Osteoblast (primary cell): ENCODE measurements around the gene FOSB. TPM values are rescaled to one million over a fixed set of nuclear protein-coding genes. Genes with fewer than 3 reads are reported as not detected.

Experiments
- DNase-seq: peaks from one replicate; pipeline ENCODE4 v3.0.0; 2011; ENCODE audit warnings: low spot score, mixed read lengths; ENCODE audit not compliant: insufficient read length; ENCODE audit errors: missing footprints
- H2AFZ ChIP-seq: 2 replicates; pipeline ENCODE4 v1.6.0; 2011; ENCODE audit warnings: mild to moderate bottlenecking, low read length
- H3K27ac ChIP-seq: 2 replicates; pipeline ENCODE4 v1.5.1; 2011; ENCODE audit warnings: mild to moderate bottlenecking, low read depth, low read length, moderate library complexity
- H3K27me3 ChIP-seq: 2 replicates; pipeline ENCODE4 v1.6.0; 2012; ENCODE audit warnings: mild to moderate bottlenecking, control low read depth, inconsistent platforms, low read length, moderate library complexity; ENCODE audit not compliant: insufficient read depth
- H3K36me3 ChIP-seq: 2 replicates; pipeline ENCODE4 v1.5.1; 2011; ENCODE audit warnings: mild to moderate bottlenecking, low read length, control low read depth, moderate library complexity; ENCODE audit not compliant: insufficient read depth
- H3K4me1 ChIP-seq: 2 replicates; pipeline ENCODE4 v1.5.1; 2011; ENCODE audit warnings: mild to moderate bottlenecking, low read length, control low read depth, moderate library complexity; ENCODE audit not compliant: insufficient read depth
- H3K4me2 ChIP-seq: 2 replicates; pipeline ENCODE4 v1.6.0; 2011; ENCODE audit warnings: mild to moderate bottlenecking, low read length; ENCODE audit not compliant: insufficient read depth
- H3K4me3 ChIP-seq: fragments of 200-600 bp; sonication (generic); 3 replicates; pipeline ENCODE4 v1.5.1; 2012; ENCODE audit warnings: mild to moderate bottlenecking, low read length, inconsistent platforms; ENCODE audit not compliant: insufficient read depth
- H3K79me2 ChIP-seq: 2 replicates; pipeline ENCODE4 v1.6.0; 2012; ENCODE audit warnings: mild to moderate bottlenecking, low read length, control low read depth, inconsistent platforms; ENCODE audit not compliant: insufficient read depth
- H3K9me3 ChIP-seq: 2 replicates; pipeline ENCODE4 v1.5.1; 2011; ENCODE audit warnings: low read depth, low read length, control low read depth
- H4K20me1 ChIP-seq: 2 replicates; pipeline ENCODE4 v1.6.0; 2012; ENCODE audit warnings: mild to moderate bottlenecking, low read length, control low read depth; ENCODE audit not compliant: insufficient read depth
- CTCF ChIP-seq: IDR thresholded peaks from 2 replicates; pipeline ENCODE4 v1.5.1; 2011; ENCODE audit warnings: mild to moderate bottlenecking, low read depth, low read length, moderate library complexity; ENCODE audit errors: extremely low read depth
- total RNA-seq: library from RNA; depleted of rRNA; stranded (reverse); fragments of >200 nt; gene quantifications from 2 replicates; pipeline ENCODE4 v1.2.3, GENCODE V29; 2012

Gene FOSB
- total RNA-seq, result 3.3 and 3.8 TPM in 2 replicates

- peaks cover 8% of the 10 kb centered on the region for H3K36me3 ChIP-seq
- peak; percentile 99 for DNase-seq
- peaks cover 21% of the 10 kb centered on the region for H3K4me1 ChIP-seq
- no peak for TF ChIP-seq CTCF
- peak within 1 kb of the TSS; percentile 95 for H3K4me3 ChIP-seq
- no peaks in the 10 kb centered on the region for H3K27me3 ChIP-seq
- peak within 1 kb of the TSS; percentile 97 for H3K27ac ChIP-seq
- H3K9me3 ChIP-seq, result no peaks in the 10 kb centered on the region
- peak within 1 kb of the TSS; percentile 100 for H3K4me2 ChIP-seq
- peak within 1 kb of the TSS; percentile 89 for H2AFZ ChIP-seq
- peaks cover 32% of the 10 kb centered on the region for H3K79me2 ChIP-seq
- peaks cover 5% of the 10 kb centered on the region for H4K20me1 ChIP-seq
These were observed at the start of gene FOSB for GRCh38 chr19:45467456-45468158. TSS of gene FOSB (plus strand) at chr19:45467996. CDS start at chr19:45468587, 591 bp downstream.

DNA sequence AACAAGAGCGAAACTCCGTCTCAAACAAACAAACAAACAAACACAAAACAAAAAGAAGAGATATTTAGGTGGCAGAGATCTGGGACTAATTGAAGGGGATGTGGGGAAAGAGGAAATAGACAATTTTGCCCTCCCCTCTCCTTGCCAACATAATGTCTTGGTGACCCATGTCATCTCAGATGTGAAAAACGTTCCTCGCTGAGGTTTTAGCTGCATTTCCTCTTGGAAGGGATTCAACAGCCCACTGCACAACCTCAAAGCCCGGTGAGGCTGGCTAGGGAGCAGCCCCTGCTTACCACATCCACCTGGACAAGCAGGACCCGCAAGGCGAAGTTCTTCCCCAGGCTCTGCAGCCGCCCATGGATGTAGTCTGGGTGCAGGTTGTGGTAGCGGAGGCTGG is 49.0 kb upstream of the FOSB start:
- peaks cover 47% of the 10 kb centered on the region for H3K36me3 ChIP-seq

GRCh38 chr19:45419396-45419795 is 48.4 kb upstream of the FOSB start:
- peaks cover 42% of the 10 kb centered on the region for H3K36me3 ChIP-seq
- no peak for DNase-seq
- H2AFZ ChIP-seq, result no peak overlapping the region
- H3K4me1 ChIP-seq, result peaks cover 20% of the 10 kb centered on the region
- H3K79me2 ChIP-seq, result peaks cover 52% of the 10 kb centered on the region
- H3K27ac ChIP-seq, result no peak overlapping the region
- no peak overlapping the region for H3K4me2 ChIP-seq
- no peak overlapping the region for H3K4me3 ChIP-seq
- H3K9me3 ChIP-seq, result no peaks in the 10 kb centered on the region
- peaks cover 4% of the 10 kb centered on the region for H4K20me1 ChIP-seq
- TF ChIP-seq CTCF, result no peak
- H3K27me3 ChIP-seq, result no peaks in the 10 kb centered on the region

More for the DNA sequence above, 49.0 kb upstream of the FOSB start:
- H3K27me3 ChIP-seq, result no peaks in the 10 kb centered on the region
- peaks cover 4% of the 10 kb centered on the region for H4K20me1 ChIP-seq
- no peak overlapping the region for H3K4me2 ChIP-seq
- no peak for DNase-seq
- H2AFZ ChIP-seq, result no peak overlapping the region
- TF ChIP-seq CTCF, result no peak
- H3K4me1 ChIP-seq, result peaks cover 14% of the 10 kb centered on the region
- H3K9me3 ChIP-seq, result no peaks in the 10 kb centered on the region
- H3K27ac ChIP-seq, result no peak overlapping the region
- H3K4me3 ChIP-seq, result no peak overlapping the region
- peaks cover 52% of the 10 kb centered on the region for H3K79me2 ChIP-seq

- Histone ChIP-seq H4K20me1 (peaks cover 4% of the 10 kb centered on the region), H3K79me2 (peaks cover 52% of the 10 kb centered on the region), H3K4me2 (no peak overlapping the region), H3K27ac (no peak overlapping the region), H3K27me3 (no peaks in the 10 kb centered on the region), H3K9me3 (no peaks in the 10 kb centered on the region), H3K4me3 (no peak overlapping the region), H3K4me1 (peaks cover 24% of the 10 kb centered on the region), H2AFZ (no peak overlapping the region), H3K36me3 (peaks cover 37% of the 10 kb centered on the region)
- DNase-seq, result no peak
- TF ChIP-seq CTCF, result no peak
These were observed 47.9 kb upstream of the FOSB start for GRCh38 chr19:45419895-45420294.
